ENCODE data around the gene FRMD4A.
A peak's percentile ranks its signal among the peaks of the same experiment; 100 is the strongest.

Gene FRMD4A

DNA sequence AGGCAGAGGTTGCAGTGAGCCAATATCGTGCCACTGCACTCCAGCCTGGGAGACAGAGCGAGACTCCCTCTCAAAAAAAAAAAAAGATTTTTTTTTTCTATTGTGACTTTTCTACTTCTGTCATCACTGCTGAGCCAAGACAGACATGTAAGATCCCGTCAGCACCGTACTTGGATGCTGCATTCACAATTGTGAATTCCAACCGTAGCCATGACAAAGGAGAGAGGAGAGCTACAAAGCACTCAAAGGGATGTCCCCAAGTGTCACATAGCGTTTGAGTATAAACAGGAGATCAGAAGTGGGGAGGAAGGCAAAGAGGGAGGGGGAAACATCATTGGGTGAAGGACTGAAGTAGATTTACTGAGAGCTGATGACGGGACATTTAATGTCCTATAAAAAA, 599.8 kb downstream of the FRMD4A start:
- Mint-ChIP-seq H3K4me3 (no peak overlapping the region), H3K27ac (no peak overlapping the region), H3K4me1 (no peaks in the 10 kb centered on the region), H3K36me3 (no peaks in the 10 kb centered on the region), H3K27me3 (peaks cover 8% of the 10 kb centered on the region), H3K9me3 (no peaks in the 10 kb centered on the region)
- CTCF ChIA-PET, result no interaction called here
- DNase-seq, result no peak

- Mint-ChIP-seq H3K36me3 (no peaks in the 10 kb centered on the region), H3K4me3 (no peak overlapping the region), H3K27ac (no peak overlapping the region), H3K27me3 (peaks cover 5% of the 10 kb centered on the region), H3K9me3 (no peaks in the 10 kb centered on the region), H3K4me1 (no peaks in the 10 kb centered on the region)
- DNase-seq, result no peak
- CTCF ChIA-PET, result no interaction called here
Measured at GRCh38 chr10:13730306-13730652, 600.4 kb downstream of the FRMD4A start.

DNA sequence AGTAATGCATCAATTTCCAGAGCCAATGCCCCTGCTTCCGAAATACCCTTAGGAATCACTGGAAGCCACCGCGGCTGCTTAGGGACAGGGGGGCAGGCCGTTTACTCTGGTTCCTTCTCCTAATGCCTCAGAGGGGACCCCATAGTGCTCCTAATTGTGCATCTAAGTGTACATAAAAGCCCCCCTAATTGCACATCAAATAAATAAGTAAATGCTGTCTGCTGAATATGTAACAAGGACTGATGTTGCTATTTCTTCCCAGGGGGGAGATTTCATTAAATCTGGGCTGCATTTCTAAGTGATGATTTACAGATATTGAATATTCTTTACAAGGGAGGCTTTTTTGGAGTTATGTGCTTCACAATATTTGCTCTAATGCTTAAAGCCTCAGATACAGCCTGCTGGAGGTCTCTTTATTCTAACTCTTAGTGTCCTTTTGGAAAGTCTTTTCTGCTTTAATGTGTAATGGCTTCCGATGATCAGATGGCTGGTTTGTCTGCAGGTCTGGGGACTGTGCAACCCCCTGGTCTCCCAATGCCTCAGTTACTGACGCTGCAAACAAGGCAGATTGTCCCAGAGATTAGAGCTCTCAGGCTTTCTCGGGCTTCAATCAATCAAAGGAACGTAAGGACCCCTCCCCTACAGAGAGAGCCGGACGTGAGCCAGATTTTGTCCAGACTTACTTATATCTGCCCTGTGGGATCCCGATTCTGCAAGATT, 601.0 kb downstream of the FRMD4A start:
- CTCF ChIA-PET, result no interaction called here

GRCh38 chr10:13728898-13729535, 601.7 kb downstream of the FRMD4A start:
- CTCF ChIA-PET, result no interaction called here
- no peaks in the 10 kb centered on the region for H3K9me3 Mint-ChIP-seq
- no peak overlapping the region for H3K4me3 Mint-ChIP-seq
- no peaks in the 10 kb centered on the region for H3K36me3 Mint-ChIP-seq
- H3K27ac Mint-ChIP-seq, result no peak overlapping the region
- no peak for DNase-seq
- peaks cover 5% of the 10 kb centered on the region for H3K27me3 Mint-ChIP-seq
- H3K4me1 Mint-ChIP-seq, result no peaks in the 10 kb centered on the region

More for the DNA sequence above, 601.0 kb downstream of the FRMD4A start:
- Mint-ChIP-seq H3K4me3 (no peak overlapping the region), H3K9me3 (no peaks in the 10 kb centered on the region), H3K36me3 (no peaks in the 10 kb centered on the region), H3K27ac (no peak overlapping the region), H3K27me3 (peaks cover 5% of the 10 kb centered on the region), H3K4me1 (no peaks in the 10 kb centered on the region)
- no peak for DNase-seq

DNA sequence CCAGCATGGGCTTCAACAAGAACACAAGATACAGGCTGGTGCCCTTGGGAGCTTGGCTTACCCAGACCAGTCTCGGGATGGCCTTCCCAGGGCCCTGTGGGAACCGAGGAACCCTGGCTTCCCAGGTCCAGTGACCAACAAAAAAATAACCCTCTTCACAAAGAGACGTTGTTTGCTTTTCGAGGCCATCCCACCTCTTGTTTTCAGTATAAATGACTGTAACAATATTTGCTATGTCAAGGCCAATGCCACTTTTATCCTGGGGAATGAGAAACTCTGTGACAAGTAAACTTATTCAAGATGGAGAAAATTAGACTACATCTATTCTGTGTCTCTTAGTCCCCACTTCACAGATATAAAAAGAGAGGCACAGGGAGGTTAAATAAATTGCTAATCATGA, 605.1 kb downstream of the FRMD4A start:
- Mint-ChIP-seq H3K27ac (no peak overlapping the region), H3K27me3 (peaks cover 3% of the 10 kb centered on the region), H3K4me1 (no peaks in the 10 kb centered on the region), H3K36me3 (no peaks in the 10 kb centered on the region), H3K4me3 (no peak overlapping the region), H3K9me3 (no peaks in the 10 kb centered on the region)
- CTCF ChIA-PET, result interaction anchor here (0.6 kb wide), 1 partner anchor 34 kb away, joined by 3 read pairs; no protein-coding TSS in a partner anchor
- DNase-seq, result no peak

DNA sequence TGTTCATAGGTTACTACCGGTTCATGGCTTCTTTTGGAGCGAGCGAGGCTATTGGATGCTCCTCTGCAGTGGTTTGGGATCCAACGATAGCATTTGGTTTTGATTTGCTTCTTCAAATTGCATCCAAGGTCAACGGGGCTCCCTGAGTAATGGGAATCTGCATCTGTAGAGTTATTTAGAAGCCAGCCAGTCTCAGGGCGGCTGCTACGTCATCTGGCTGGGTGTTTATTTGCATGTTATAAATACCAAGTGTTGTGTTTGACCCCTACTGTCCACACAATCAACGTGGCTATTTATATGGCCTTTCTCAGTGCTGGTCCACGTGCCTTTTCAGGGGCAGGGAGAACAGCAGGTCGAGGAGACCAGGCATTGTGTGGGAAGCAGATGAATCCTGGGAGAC, 606.2 kb downstream of the FRMD4A start:
- Mint-ChIP-seq H3K4me1 (no peaks in the 10 kb centered on the region), H3K27ac (no peak overlapping the region), H3K36me3 (no peaks in the 10 kb centered on the region), H3K9me3 (no peaks in the 10 kb centered on the region), H3K4me3 (no peak overlapping the region), H3K27me3 (peaks cover 3% of the 10 kb centered on the region)
- no peak for DNase-seq
- CTCF ChIA-PET, result no interaction called here

- H3K4me3 Mint-ChIP-seq, result no peak overlapping the region
- CTCF ChIA-PET, result no interaction called here
- H3K27ac Mint-ChIP-seq, result no peak overlapping the region
- peaks cover 12% of the 10 kb centered on the region for H3K27me3 Mint-ChIP-seq
- H3K4me1 Mint-ChIP-seq, result peaks cover 11% of the 10 kb centered on the region
- no peaks in the 10 kb centered on the region for H3K36me3 Mint-ChIP-seq
- H3K9me3 Mint-ChIP-seq, result no peaks in the 10 kb centered on the region
- DNase-seq, result no peak
Measured at GRCh38 chr10:13722747-13723653, 607.7 kb downstream of the FRMD4A start.

DNA sequence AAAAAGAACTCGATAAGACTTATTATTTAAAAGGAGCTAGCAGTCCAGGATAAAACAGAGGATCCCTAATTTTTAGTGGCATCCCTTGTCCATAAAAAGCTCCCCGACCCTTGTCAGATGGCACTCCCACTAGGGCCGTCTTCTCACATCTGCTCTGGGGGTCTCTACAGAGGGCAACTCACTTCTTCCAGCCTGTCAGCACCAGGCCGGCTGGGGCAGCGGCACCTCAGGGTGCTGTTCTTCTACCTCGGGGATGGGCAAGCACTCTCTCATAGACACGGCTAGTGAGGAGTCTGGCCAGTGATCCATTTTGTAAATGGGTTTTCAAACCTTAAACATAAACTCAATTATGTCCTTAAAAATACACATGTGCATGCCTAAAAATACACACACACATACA, 609.2 kb downstream of the FRMD4A start:
- no peak for DNase-seq
- H3K27me3 Mint-ChIP-seq, result peaks cover 19% of the 10 kb centered on the region
- H3K4me1 Mint-ChIP-seq, result peaks cover 16% of the 10 kb centered on the region
- H3K4me3 Mint-ChIP-seq, result no peak overlapping the region
- H3K9me3 Mint-ChIP-seq, result no peaks in the 10 kb centered on the region
- CTCF ChIA-PET, result no interaction called here
- H3K27ac Mint-ChIP-seq, result no peak overlapping the region
- no peaks in the 10 kb centered on the region for H3K36me3 Mint-ChIP-seq

- Mint-ChIP-seq H3K27ac (no peak overlapping the region), H3K9me3 (no peaks in the 10 kb centered on the region), H3K4me3 (no peak overlapping the region), H3K4me1 (peaks cover 16% of the 10 kb centered on the region), H3K27me3 (peaks cover 19% of the 10 kb centered on the region), H3K36me3 (no peaks in the 10 kb centered on the region)
- CTCF ChIA-PET, result no interaction called here
- no peak for DNase-seq
Measured at GRCh38 chr10:13720699-13721098, 610.0 kb downstream of the FRMD4A start.

DNA sequence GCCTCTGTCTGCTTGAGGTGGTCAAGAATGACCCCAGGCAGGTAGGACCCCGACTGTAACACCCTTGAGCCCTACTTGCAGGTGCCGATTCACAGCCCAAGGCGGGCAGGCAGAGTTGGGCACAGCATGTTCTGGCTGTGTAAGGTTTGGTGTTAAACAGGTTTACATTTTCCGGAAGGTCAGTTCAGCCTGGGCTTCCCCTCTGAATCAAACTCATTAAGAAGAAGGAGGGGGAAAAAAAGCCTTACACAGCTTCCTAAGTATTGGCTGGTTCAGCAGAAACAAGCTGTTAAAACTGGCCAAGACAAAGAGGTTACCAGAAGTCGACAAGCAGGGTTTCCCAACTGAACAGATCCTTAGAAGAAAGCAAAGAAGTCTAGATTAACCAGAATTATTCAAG, 611.3 kb downstream of the FRMD4A start:
- peaks cover 16% of the 10 kb centered on the region for H3K4me1 Mint-ChIP-seq
- no peaks in the 10 kb centered on the region for H3K9me3 Mint-ChIP-seq
- H3K27ac Mint-ChIP-seq, result no peak overlapping the region
- CTCF ChIA-PET, result interaction anchor here (0.6 to 0.7 kb wide), 2 partner anchors 62 to 347 kb away, joined by 3 read pairs; no protein-coding TSS in a partner anchor
- H3K36me3 Mint-ChIP-seq, result no peaks in the 10 kb centered on the region
- H3K27me3 Mint-ChIP-seq, result peaks cover 19% of the 10 kb centered on the region
- no peak for DNase-seq
- H3K4me3 Mint-ChIP-seq, result no peak overlapping the region

- H3K4me3 Mint-ChIP-seq, result no peak overlapping the region
- CTCF ChIA-PET, result interaction anchor here (0.6 to 0.7 kb wide), 2 partner anchors 61 to 347 kb away, joined by 3 read pairs; no protein-coding TSS in a partner anchor
Measured at GRCh38 chr10:13718820-13719219, 611.9 kb downstream of the FRMD4A start.

DNA sequence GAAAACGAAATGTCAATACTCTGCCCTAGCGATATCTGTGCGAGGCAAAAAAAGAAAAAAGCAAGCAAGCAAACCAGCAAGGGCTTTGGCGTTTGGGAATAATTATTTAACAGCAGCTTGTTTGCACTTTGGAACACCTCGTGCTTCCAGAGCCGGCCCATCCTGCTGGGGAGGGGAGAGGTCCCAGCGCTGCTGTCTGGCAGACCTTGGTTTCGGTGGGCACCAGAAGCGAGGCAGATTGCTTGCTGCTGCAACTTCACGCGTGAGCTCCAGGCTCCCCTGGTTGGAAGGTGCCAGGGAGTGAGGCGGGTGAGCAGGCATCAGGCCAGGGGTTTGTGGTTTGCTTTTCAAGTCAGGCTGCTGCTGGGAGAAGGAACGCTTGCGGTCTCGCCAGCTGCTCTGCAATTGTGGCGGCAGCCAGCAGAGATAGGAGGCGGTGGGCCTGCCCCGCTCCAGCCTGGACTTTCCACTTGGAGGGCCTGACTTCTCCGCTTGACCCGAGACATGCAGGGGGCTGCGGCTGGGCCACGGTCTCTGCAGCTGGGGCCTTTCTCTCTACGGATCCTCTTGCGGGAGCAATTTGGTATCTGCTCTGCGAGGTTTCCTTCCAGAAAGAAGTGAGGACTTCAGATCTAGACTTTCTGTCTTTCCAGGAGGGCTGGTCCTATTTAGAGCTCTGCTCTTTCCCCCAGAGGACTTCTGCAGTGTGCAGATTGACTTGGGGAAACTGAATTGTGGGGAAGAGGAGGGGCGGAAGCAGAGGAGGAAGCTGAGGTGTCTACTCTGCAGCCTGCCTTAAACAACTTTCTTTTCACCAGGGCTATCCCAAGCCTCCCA, 612.6 kb downstream of the FRMD4A start:
- peak; percentile 58 for DNase-seq
- H3K36me3 Mint-ChIP-seq, result no peaks in the 10 kb centered on the region
- CTCF ChIA-PET, result no interaction called here
- peak overlapping the region; percentile 26 for H3K4me3 Mint-ChIP-seq
- no peaks in the 10 kb centered on the region for H3K9me3 Mint-ChIP-seq
- H3K27ac Mint-ChIP-seq, result peak overlapping the region; percentile 26
- peaks cover 16% of the 10 kb centered on the region for H3K4me1 Mint-ChIP-seq
- peaks cover 19% of the 10 kb centered on the region for H3K27me3 Mint-ChIP-seq

More at GRCh38 chr10:13718820-13719219, 611.9 kb downstream of the FRMD4A start:
- Mint-ChIP-seq H3K27me3 (peaks cover 19% of the 10 kb centered on the region), H3K9me3 (no peaks in the 10 kb centered on the region), H3K4me1 (peaks cover 16% of the 10 kb centered on the region), H3K36me3 (no peaks in the 10 kb centered on the region), H3K27ac (no peak overlapping the region)
- no peak for DNase-seq

DNA sequence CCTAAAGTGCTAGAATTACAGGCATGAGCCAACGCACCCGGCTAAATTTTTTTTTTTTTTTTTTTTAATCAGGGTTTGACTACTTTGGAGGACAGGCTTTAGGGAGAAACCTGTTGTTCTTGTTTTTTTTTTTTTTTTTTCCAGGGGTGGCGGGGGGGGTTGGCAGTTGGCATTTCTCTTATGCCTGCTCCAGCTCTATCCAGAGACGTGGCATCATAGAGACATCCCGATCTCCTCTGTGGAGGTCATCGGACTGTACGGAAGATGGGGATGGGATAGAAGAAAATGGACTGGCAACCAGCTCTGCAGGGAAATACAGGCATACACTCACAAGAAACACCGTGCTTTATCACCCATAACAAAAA, 613.2 kb downstream of the FRMD4A start:
- CTCF ChIA-PET, result no interaction called here
- peak overlapping the region; percentile 26 for H3K27ac Mint-ChIP-seq

More for the DNA sequence above, 613.2 kb downstream of the FRMD4A start:
- H3K27me3 Mint-ChIP-seq, result peaks cover 19% of the 10 kb centered on the region
- no peaks in the 10 kb centered on the region for H3K36me3 Mint-ChIP-seq
- H3K9me3 Mint-ChIP-seq, result no peaks in the 10 kb centered on the region
- H3K4me1 Mint-ChIP-seq, result peaks cover 20% of the 10 kb centered on the region
- no peak for DNase-seq
- peak overlapping the region; percentile 26 for H3K4me3 Mint-ChIP-seq
